Globus pallidus (tissue), 1 donor: Measurements from ENCODE around the gene ARHGAP15.
A peak's percentile ranks its signal among the peaks of the same experiment; 100 is the strongest.

Source experiments
- DNase-seq: peaks from one replicate; pipeline ENCODE4 v3.0.0-alpha.2; 2015; ENCODE audit warnings: low spot score

Gene ARHGAP15

GRCh38 chr2:143633419-143633818 lies 504.2 kb downstream of the ARHGAP15 start:
- DNase-seq: no peak

GRCh38 chr2:143635302-143635701 lies 506.1 kb downstream of the ARHGAP15 start:
- no peak for DNase-seq

GRCh38 chr2:143635936-143636335 lies 506.7 kb downstream of the ARHGAP15 start:
- no peak for DNase-seq

- DNase-seq: no peak
Measured at GRCh38 chr2:143640826-143641225, 511.6 kb downstream of the ARHGAP15 start.

- no peak for DNase-seq
Measured at GRCh38 chr2:143645921-143646645, 516.9 kb downstream of the ARHGAP15 start.

GRCh38 chr2:143649226-143649740 lies 520.1 kb downstream of the ARHGAP15 start:
- no peak for DNase-seq

- no peak for DNase-seq
Measured at GRCh38 chr2:143652692-143653091, 523.5 kb downstream of the ARHGAP15 start.

GRCh38 chr2:143668234-143668633 lies 539.0 kb downstream of the ARHGAP15 start:
- DNase-seq: peak; percentile 21

- DNase-seq: no peak
Measured at GRCh38 chr2:143674051-143674450, 544.8 kb downstream of the ARHGAP15 start.

GRCh38 chr2:143675021-143675420 lies 545.8 kb downstream of the ARHGAP15 start:
- no peak for DNase-seq

- no peak for DNase-seq
Measured at GRCh38 chr2:143679617-143680016, 550.4 kb downstream of the ARHGAP15 start.

- no peak for DNase-seq
Measured at GRCh38 chr2:143680885-143681405, 551.7 kb downstream of the ARHGAP15 start.

- no peak for DNase-seq
Measured at GRCh38 chr2:143682436-143683055, 553.3 kb downstream of the ARHGAP15 start.

GRCh38 chr2:143683977-143684376 lies 554.8 kb downstream of the ARHGAP15 start:
- no peak for DNase-seq

GRCh38 chr2:143684551-143685320 lies 555.5 kb downstream of the ARHGAP15 start:
- DNase-seq: peak; percentile 28

- DNase-seq: no peak
Measured at GRCh38 chr2:143685421-143686078, 556.3 kb downstream of the ARHGAP15 start.

GRCh38 chr2:143686585-143687164 lies 557.5 kb downstream of the ARHGAP15 start:
- peak; percentile 64 for DNase-seq

GRCh38 chr2:143688248-143688647 lies 559.0 kb downstream of the ARHGAP15 start:
- no peak for DNase-seq

- DNase-seq: no peak
Measured at GRCh38 chr2:143688815-143689214, 559.6 kb downstream of the ARHGAP15 start.

GRCh38 chr2:143689541-143689940 lies 560.3 kb downstream of the ARHGAP15 start:
- DNase-seq: no peak

- no peak for DNase-seq
Measured at GRCh38 chr2:143690235-143690634, 561.0 kb downstream of the ARHGAP15 start.

GRCh38 chr2:143691121-143691520 lies 561.9 kb downstream of the ARHGAP15 start:
- DNase-seq: no peak
